HG02798 (cell line): ENCODE results near the gene L2HGDH.

Experiments used
- ATAC-seq: cut with Tn5 transposase; IDR thresholded peaks from one replicate; pipeline ENCODE4 v1.9.1; 2021; ENCODE audit warnings: mild to moderate bottlenecking; ENCODE audit not compliant: unreplicated experiment, poor library complexity

Gene L2HGDH

GRCh38 chr14:50233166-50233950 lies 78.7 kb downstream of the L2HGDH start:
- ATAC-seq, result no peak

GRCh38 chr14:50232276-50232642 lies 79.8 kb downstream of the L2HGDH start:
- no peak for ATAC-seq

GRCh38 chr14:50231475-50232275 lies 80.4 kb downstream of the L2HGDH start, which contains the start of gene SOS2:
Gene SOS2 (minus strand): TSS chr14:50231578. CDS start chr14:50231283, 295 bp downstream.
- ATAC-seq, result peak; percentile 91

GRCh38 chr14:50230701-50231474 lies 81.1 kb downstream of the L2HGDH start:
- peak; percentile 39 for ATAC-seq

GRCh38 chr14:50230401-50230700 lies 81.7 kb downstream of the L2HGDH start:
- ATAC-seq, result no peak

GRCh38 chr14:50229681-50230080 lies 82.3 kb downstream of the L2HGDH start:
- no peak for ATAC-seq

GRCh38 chr14:50228313-50228712 lies 83.7 kb downstream of the L2HGDH start:
- no peak for ATAC-seq

GRCh38 chr14:50225974-50226297 lies 86.1 kb downstream of the L2HGDH start:
- ATAC-seq, result no peak

GRCh38 chr14:50225067-50225973 lies 86.7 kb downstream of the L2HGDH start:
- no peak for ATAC-seq

GRCh38 chr14:50222055-50222613 lies 89.9 kb downstream of the L2HGDH start:
- ATAC-seq, result no peak

- ATAC-seq, result no peak
These were observed 93.5 kb downstream of the L2HGDH start for GRCh38 chr14:50218501-50218900.

GRCh38 chr14:50215416-50215815 lies 96.6 kb downstream of the L2HGDH start:
- no peak for ATAC-seq

GRCh38 chr14:50213795-50214194 lies 98.2 kb downstream of the L2HGDH start:
- no peak for ATAC-seq

- ATAC-seq, result no peak
These were observed 99.3 kb downstream of the L2HGDH start for GRCh38 chr14:50212726-50213125.

- ATAC-seq, result no peak
These were observed 102.0 kb downstream of the L2HGDH start for GRCh38 chr14:50210074-50210473.

- no peak for ATAC-seq
These were observed 113.5 kb downstream of the L2HGDH start for GRCh38 chr14:50198499-50198898.

- ATAC-seq, result no peak
These were observed 120.5 kb downstream of the L2HGDH start for GRCh38 chr14:50191499-50191898.
